ENCODE results near the gene PARP9. TPM values are rescaled to one million over a fixed set of nuclear protein-coding genes. Genes with fewer than 3 reads are reported as not detected.
A peak's percentile ranks its signal among the peaks of the same experiment; 100 is the strongest.

The PARP9 gene
- total RNA-seq, 1 donor from 2014 or later: 12.6 TPM

DNA sequence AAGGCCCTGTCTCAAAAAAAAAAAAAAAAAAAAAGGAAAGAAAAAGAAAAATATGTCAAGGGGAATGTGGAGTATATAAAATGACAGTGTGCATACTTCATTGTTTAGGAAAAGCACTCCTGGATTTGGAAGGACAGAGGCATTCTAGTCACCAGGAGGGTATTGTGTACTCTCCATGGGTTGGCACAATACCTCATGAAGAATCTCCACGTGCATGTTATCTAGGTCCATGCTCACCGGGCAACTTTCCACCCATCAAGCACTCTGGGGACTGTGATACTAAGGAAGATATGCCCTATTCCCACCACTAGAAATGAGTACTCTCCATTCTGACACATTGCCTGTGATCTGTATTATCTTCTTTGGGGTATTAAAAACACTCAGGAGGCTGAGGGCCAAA, 33.9 kb downstream of the PARP9 start:
- H3K4me3 ChIP-seq (ENCODE audit: low read depth, low read length): no peak overlapping the region
- no peak for DNase-seq (ENCODE audit: low read depth)
- no peak for TF ChIP-seq CTCF (conservative IDR thresholded peaks at IDR 0.05; ENCODE audit: low read depth, low read length)

- no peak for DNase-seq (ENCODE audit: low read depth)
- TF ChIP-seq CTCF (conservative IDR thresholded peaks at IDR 0.05; ENCODE audit: low read depth, low read length): no peak
- H3K4me3 ChIP-seq (ENCODE audit: low read depth, low read length): no peak overlapping the region
Observed at GRCh38 chr3:122523317-122523716, 40.8 kb downstream of the PARP9 start.

DNA sequence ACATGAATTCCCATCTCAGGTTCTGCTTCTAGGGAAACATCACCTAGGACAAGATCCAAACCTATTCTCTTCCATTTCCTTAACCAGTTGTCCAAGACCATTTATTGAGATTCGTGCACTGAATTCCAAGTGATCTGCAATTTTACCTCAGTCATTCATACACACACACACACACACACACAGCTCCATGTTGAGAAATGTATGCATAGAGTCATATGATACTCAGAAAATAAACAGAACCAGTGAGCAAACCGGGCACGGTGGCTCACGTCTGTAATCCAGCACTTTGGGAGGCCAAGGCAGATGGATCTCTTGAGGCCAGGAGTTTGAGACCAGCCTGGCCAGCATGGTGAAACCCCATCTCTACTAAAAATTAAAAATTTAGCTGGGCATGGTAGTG, 43.2 kb downstream of the PARP9 start:
- DNase-seq (ENCODE audit: low read depth): no peak
- TF ChIP-seq CTCF (conservative IDR thresholded peaks at IDR 0.05; ENCODE audit: low read depth, low read length): no peak
- no peak overlapping the region for H3K4me3 ChIP-seq (ENCODE audit: low read depth, low read length)

DNA sequence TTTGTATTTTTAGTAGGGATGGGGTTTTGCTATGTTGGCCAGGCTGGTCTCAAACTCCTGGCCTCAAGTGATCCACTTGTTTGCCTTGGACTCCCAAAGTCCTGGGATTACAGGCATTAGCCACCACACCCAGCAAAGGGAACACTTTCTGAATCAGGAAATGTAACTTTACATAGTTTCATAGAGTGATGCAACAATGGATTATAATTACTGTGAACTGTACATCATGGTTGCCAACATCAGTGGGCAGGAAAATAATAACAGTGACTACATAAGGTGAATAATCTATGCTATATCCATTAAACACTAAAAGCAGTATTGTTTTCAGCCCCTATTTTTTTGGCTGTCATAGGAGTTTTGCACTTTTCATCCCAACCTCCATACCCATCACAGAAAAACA, 44.4 kb downstream of the PARP9 start:
- no peak overlapping the region for H3K4me3 ChIP-seq (ENCODE audit: low read depth, low read length)
- TF ChIP-seq CTCF (conservative IDR thresholded peaks at IDR 0.05; ENCODE audit: low read depth, low read length): no peak
- DNase-seq (ENCODE audit: low read depth): no peak

DNA sequence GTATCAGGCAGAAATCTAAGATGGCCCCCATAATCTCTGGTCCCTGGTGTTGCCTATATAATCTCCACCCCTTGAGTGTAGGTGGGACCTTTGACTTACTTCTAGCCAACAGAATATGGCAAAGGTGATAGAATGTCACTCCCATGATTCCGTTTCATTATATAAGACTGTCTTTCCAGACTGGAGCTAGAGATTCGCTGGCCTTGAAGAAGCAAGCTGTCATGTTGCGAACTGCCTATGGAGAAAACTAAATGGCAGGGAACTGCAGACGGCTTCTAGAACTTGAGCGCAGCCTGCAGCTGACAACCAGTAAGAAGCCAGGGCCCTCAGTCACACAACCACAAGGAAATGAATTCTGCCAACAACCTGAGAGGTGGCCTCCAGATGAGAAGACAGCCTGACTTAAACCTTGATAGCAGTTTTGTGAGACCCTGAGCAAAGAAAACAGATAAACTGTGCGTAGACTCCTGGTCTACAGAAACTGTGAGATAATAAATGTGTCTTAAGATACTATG, 47.2 kb downstream of the PARP9 start:
- no peak overlapping the region for H3K4me3 ChIP-seq (ENCODE audit: low read depth, low read length)
- no peak for DNase-seq (ENCODE audit: low read depth)
- no peak for TF ChIP-seq CTCF (conservative IDR thresholded peaks at IDR 0.05; ENCODE audit: low read depth, low read length)

- H3K4me3 ChIP-seq (ENCODE audit: low read depth, low read length): no peak overlapping the region
- TF ChIP-seq CTCF (conservative IDR thresholded peaks at IDR 0.05; ENCODE audit: low read depth, low read length): no peak
- DNase-seq (ENCODE audit: low read depth): no peak
Observed at GRCh38 chr3:122515870-122516269, 48.2 kb downstream of the PARP9 start.

DNA sequence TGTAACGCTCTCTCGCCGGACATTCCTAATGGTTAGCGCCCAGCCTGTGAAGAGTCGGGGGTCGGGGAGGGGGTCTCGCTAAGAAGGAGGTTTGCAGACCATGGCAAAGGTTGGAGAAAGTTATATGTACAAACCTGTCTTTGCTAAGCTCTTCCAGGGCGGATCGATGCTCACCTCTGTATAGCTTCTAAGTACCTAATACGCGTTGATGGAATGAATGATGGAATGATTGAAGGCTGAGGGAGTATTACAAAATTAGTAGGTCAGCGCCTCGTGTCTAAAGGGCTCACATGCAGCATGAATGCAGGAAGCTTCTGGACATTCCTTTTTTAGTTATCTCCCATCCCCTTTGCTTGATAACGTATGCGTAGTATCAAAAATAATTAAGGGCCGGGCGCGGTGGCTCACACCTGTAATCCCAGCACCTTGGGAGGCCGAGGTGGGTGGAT, 49.1 kb downstream of the PARP9 start:
- no peak for TF ChIP-seq CTCF (conservative IDR thresholded peaks at IDR 0.05; ENCODE audit: low read depth, low read length)
- peak overlapping the region; percentile 88 for H3K4me3 ChIP-seq (ENCODE audit: low read depth, low read length)
- no peak for DNase-seq (ENCODE audit: low read depth)
